ENCODE data around the gene PRDM16. TPM values are rescaled to one million over a fixed set of nuclear protein-coding genes. Genes with fewer than 3 reads are reported as not detected.

Gene PRDM16
- total and polyA plus RNA-seq, 2 of the 13 experiments (the other 11 are each of a cell fraction or from before 2014, with no cell fraction given): 0.15 to 0.81 TPM

DNA sequence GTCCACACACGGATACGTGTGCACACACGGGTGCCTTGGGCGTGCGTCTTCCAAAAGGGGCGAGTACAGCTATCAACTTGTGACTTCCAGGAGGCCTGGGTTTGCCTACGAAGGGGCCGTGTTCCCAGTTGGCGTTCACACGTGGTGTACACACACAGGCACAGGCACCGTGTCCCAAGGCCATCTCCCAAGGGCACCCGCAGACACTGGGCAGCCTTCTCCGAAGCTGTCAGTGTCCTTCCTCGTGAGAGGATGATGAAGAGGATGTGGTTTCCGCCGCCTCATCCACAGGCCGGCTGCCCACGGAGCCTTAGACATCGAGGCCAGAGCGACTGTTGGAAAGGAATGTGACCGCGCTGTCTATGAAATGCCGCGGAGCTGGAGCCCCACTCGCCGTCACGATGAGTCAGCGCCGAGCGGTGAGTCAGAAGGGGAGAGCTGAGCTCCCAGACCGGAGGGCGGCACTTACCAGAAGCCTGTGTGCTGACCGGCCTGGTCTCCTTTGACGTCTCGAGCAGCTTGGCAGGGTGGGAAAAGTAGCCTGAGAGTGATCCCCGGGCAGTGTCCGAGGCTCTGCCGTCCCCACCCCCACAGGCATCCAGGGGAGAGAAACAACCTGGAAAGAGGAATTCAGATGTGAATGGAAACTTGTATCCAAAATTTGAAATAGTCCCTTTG, 244.0 kb downstream of the PRDM16 start (continued):
- TF ChIP-seq, protein P1, sequence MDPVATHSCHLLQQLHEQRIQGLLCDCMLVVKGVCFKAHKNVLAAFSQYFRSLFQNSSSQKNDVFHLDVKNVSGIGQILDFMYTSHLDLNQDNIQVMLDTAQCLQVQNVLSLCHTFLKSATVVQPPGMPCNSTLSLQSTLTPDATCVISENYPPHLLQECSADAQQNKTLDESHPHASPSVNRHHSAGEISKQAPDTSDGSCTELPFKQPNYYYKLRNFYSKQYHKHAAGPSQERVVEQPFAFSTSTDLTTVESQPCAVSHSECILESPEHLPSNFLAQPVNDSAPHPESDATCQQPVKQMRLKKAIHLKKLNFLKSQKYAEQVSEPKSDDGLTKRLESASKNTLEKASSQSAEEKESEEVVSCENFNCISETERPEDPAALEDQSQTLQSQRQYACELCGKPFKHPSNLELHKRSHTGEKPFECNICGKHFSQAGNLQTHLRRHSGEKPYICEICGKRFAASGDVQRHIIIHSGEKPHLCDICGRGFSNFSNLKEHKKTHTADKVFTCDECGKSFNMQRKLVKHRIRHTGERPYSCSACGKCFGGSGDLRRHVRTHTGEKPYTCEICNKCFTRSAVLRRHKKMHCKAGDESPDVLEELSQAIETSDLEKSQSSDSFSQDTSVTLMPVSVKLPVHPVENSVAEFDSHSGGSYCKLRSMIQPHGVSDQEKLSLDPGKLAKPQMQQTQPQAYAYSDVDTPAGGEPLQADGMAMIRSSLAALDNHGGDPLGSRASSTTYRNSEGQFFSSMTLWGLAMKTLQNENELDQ (CRISPR knock-in tag; IDR thresholded peaks at IDR 0.05; ENCODE audit: borderline replicate concordance): no peak
- no peak for TF ChIP-seq KDM5B (CRISPR knock-in tag; IDR thresholded peaks at IDR 0.05; ENCODE audit: borderline replicate concordance)
- TF ChIP-seq NCOR1 (IDR thresholded peaks at IDR 0.05; ENCODE audit: borderline replicate concordance, low read length): no peak
- TF ChIP-seq ZNF160 (CRISPR knock-in tag; IDR thresholded peaks at IDR 0.05): no peak
- TF ChIP-seq, protein P2, sequence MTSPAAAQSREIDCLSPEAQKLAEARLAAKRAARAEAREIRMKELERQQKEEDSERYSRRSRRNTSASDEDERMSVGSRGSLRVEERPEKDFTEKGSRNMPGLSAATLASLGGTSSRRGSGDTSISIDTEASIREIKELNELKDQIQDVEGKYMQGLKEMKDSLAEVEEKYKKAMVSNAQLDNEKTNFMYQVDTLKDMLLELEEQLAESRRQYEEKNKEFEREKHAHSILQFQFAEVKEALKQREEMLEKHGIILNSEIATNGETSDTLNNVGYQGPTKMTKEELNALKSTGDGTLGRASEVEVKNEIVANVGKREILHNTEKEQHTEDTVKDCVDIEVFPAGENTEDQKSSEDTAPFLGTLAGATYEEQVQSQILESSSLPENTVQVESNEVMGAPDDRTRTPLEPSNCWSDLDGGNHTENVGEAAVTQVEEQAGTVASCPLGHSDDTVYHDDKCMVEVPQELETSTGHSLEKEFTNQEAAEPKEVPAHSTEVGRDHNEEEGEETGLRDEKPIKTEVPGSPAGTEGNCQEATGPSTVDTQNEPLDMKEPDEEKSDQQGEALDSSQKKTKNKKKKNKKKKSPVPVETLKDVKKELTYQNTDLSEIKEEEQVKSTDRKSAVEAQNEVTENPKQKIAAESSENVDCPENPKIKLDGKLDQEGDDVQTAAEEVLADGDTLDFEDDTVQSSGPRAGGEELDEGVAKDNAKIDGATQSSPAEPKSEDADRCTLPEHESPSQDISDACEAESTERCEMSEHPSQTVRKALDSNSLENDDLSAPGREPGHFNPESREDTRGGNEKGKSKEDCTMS (CRISPR knock-in tag; conservative IDR thresholded peaks at IDR 0.05): no peak
- no peak for TF ChIP-seq FOXP1 (IDR thresholded peaks at IDR 0.05)
- no peak for TF ChIP-seq FOXP1 (CRISPR knock-in tag; IDR thresholded peaks at IDR 0.05)
- TF ChIP-seq GATA4 (IDR thresholded peaks at IDR 0.05; ENCODE audit: borderline replicate concordance, low read depth): no peak
- TF ChIP-seq ZNF136 (CRISPR knock-in tag; IDR thresholded peaks at IDR 0.05; ENCODE audit: low read depth): no peak
- TF ChIP-seq, protein P3, sequence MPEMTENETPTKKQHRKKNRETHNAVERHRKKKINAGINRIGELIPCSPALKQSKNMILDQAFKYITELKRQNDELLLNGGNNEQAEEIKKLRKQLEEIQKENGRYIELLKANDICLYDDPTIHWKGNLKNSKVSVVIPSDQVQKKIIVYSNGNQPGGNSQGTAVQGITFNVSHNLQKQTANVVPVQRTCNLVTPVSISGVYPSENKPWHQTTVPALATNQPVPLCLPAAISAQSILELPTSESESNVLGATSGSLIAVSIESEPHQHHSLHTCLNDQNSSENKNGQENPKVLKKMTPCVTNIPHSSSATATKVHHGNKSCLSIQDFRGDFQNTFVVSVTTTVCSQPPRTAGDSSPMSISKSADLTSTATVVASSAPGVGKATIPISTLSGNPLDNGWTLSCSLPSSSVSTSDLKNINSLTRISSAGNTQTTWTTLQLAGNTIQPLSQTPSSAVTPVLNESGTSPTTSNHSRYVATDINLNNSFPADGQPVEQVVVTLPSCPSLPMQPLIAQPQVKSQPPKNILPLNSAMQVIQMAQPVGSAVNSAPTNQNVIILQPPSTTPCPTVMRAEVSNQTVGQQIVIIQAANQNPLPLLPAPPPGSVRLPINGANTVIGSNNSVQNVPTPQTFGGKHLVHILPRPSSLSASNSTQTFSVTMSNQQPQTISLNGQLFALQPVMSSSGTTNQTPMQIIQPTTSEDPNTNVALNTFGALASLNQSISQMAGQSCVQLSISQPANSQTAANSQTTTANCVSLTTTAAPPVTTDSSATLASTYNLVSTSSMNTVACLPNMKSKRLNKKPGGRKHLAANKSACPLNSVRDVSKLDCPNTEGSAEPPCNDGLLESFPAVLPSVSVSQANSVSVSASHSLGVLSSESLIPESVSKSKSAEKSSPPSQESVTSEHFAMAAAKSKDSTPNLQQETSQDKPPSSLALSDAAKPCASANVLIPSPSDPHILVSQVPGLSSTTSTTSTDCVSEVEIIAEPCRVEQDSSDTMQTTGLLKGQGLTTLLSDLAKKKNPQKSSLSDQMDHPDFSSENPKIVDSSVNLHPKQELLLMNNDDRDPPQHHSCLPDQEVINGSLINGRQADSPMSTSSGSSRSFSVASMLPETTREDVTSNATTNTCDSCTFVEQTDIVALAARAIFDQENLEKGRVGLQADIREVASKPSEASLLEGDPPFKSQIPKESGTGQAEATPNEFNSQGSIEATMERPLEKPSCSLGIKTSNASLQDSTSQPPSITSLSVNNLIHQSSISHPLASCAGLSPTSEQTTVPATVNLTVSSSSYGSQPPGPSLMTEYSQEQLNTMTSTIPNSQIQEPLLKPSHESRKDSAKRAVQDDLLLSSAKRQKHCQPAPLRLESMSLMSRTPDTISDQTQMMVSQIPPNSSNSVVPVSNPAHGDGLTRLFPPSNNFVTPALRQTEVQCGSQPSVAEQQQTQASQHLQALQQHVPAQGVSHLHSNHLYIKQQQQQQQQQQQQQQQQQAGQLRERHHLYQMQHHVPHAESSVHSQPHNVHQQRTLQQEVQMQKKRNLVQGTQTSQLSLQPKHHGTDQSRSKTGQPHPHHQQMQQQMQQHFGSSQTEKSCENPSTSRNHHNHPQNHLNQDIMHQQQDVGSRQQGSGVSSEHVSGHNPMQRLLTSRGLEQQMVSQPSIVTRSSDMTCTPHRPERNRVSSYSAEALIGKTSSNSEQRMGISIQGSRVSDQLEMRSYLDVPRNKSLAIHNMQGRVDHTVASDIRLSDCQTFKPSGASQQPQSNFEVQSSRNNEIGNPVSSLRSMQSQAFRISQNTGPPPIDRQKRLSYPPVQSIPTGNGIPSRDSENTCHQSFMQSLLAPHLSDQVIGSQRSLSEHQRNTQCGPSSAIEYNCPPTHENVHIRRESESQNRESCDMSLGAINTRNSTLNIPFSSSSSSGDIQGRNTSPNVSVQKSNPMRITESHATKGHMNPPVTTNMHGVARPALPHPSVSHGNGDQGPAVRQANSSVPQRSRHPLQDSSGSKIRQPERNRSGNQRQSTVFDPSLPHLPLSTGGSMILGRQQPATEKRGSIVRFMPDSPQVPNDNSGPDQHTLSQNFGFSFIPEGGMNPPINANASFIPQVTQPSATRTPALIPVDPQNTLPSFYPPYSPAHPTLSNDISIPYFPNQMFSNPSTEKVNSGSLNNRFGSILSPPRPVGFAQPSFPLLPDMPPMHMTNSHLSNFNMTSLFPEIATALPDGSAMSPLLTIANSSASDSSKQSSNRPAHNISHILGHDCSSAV (CRISPR knock-in tag; IDR thresholded peaks at IDR 0.05; ENCODE audit: borderline replicate concordance): no peak
- no peak for TF ChIP-seq PRPF4 (IDR thresholded peaks at IDR 0.05; ENCODE audit: low read depth, low read length, poor library complexity, severe bottlenecking)
- no peak for TF ChIP-seq TBP (CRISPR knock-in tag; IDR thresholded peaks at IDR 0.05)
- TF ChIP-seq, protein P4, sequence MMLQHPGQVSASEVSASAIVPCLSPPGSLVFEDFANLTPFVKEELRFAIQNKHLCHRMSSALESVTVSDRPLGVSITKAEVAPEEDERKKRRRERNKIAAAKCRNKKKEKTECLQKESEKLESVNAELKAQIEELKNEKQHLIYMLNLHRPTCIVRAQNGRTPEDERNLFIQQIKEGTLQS (CRISPR knock-in tag; IDR thresholded peaks at IDR 0.05): peak; percentile 82
- no peak for TF ChIP-seq MED8 (CRISPR knock-in tag; IDR thresholded peaks at IDR 0.05; ENCODE audit: insufficient replicate concordance)
- no peak for TF ChIP-seq ZNF556 (CRISPR knock-in tag; IDR thresholded peaks at IDR 0.05; ENCODE audit: borderline replicate concordance)
- no peak for TF ChIP-seq MEIS2 (CRISPR knock-in tag; IDR thresholded peaks at IDR 0.05)
- peak; percentile 40; the same call in 1 of the 2 replicates for TF ChIP-seq BCL6 (CRISPR knock-in tag; IDR thresholded peaks at IDR 0.05)
